Activated T-cell treated with anti-CD3 and anti-CD28 coated beads, Interleukin-2, amount 50 U/mL, for 1 hour (primary cell): ENCODE data around the gene IBTK.
"Not testable (repeated sequence)": the region's sequence is repeated elsewhere in the genome, so short reads cannot be mapped to it uniquely, and the experiment has no call there.

Source experiments
- DNase-seq: peaks from one replicate; pipeline ENCODE4 v3.0.0-alpha.2; 2020

Gene IBTK

GRCh38 chr6:82245376-82245775, 2.2 kb downstream of the IBTK start:
- DNase-seq: no peak

GRCh38 chr6:82243884-82244283, 3.7 kb downstream of the IBTK start:
- DNase-seq: no peak

- no peak for DNase-seq
These were observed 7.4 kb downstream of the IBTK start for GRCh38 chr6:82240186-82240585.

GRCh38 chr6:82239597-82239996, 7.9 kb downstream of the IBTK start:
- no peak for DNase-seq

- DNase-seq: no peak
These were observed 10.5 kb downstream of the IBTK start for GRCh38 chr6:82237013-82237412.

- no peak for DNase-seq
These were observed 19.8 kb downstream of the IBTK start for GRCh38 chr6:82227770-82228169.

GRCh38 chr6:82220167-82220566, 27.4 kb downstream of the IBTK start:
- no peak for DNase-seq

GRCh38 chr6:82217018-82217586, 30.4 kb downstream of the IBTK start:
- DNase-seq: no peak

- no peak for DNase-seq
These were observed 31.0 kb downstream of the IBTK start for GRCh38 chr6:82216549-82216948.

GRCh38 chr6:82211326-82211725, 36.2 kb downstream of the IBTK start:
- no peak for DNase-seq

- no peak for DNase-seq
These were observed 38.6 kb downstream of the IBTK start for GRCh38 chr6:82208913-82209312.

GRCh38 chr6:82205930-82206392, 41.6 kb downstream of the IBTK start:
- DNase-seq: no peak

GRCh38 chr6:82204020-82204419, 43.5 kb downstream of the IBTK start:
- no peak for DNase-seq

- DNase-seq: no peak
These were observed 49.8 kb downstream of the IBTK start for GRCh38 chr6:82197784-82198183.

GRCh38 chr6:82197245-82197644, 50.3 kb downstream of the IBTK start:
- DNase-seq: not testable (repeated sequence)

GRCh38 chr6:82196161-82196560, 51.4 kb downstream of the IBTK start:
- no peak for DNase-seq

- no peak for DNase-seq
These were observed 51.9 kb downstream of the IBTK start for GRCh38 chr6:82195619-82196018.

GRCh38 chr6:82185948-82186535, 61.5 kb downstream of the IBTK start:
- DNase-seq: no peak

- DNase-seq: no peak
These were observed 63.8 kb downstream of the IBTK start for GRCh38 chr6:82183642-82184282.

GRCh38 chr6:82182756-82183155, 64.8 kb downstream of the IBTK start:
- DNase-seq: no peak

- no peak for DNase-seq
These were observed 68.1 kb downstream of the IBTK start for GRCh38 chr6:82179415-82179814.

GRCh38 chr6:82178759-82179112, 68.8 kb downstream of the IBTK start:
- DNase-seq: no peak

GRCh38 chr6:82178077-82178758, 69.3 kb downstream of the IBTK start:
- DNase-seq: no peak

- DNase-seq: no peak
These were observed 70.9 kb downstream of the IBTK start for GRCh38 chr6:82176616-82177015.
